Measurements from ENCODE around the gene RNASEH2A. TPM values are rescaled to one million over a fixed set of nuclear protein-coding genes. Genes with fewer than 3 reads are reported as not detected.

Gene RNASEH2A
- total RNA-seq, 4 donors from 2014 or later, result 7.1 to 19.2 (median 14.9) TPM

GRCh38 chr19:12788042-12788681 is 18.2 kb upstream of the RNASEH2A start:
- H3K9me3 ChIP-seq, result no peaks in the 10 kb centered on the region

GRCh38 chr19:12788682-12789097 is 17.7 kb upstream of the RNASEH2A start:
- Histone ChIP-seq H3K9me3 (no peaks in the 10 kb centered on the region), H3K36me3 (peaks cover 0 to 11% (median 0%) of the 10 kb centered on the region in 3 donors), H3K4me1 (peaks cover 56 to 77% (median 70%) of the 10 kb centered on the region in 3 donors), H3K4me3 (peak overlapping the region; percentile 79 to 89 (median 88)), H3K27me3 (no peaks in the 10 kb centered on the region), H3K27ac (peak overlapping the region; percentile 99)
- TF ChIP-seq POLR2A (IDR thresholded peaks at IDR 0.05) (peak in 1 of 4 donors; percentile 12), CTCF (IDR thresholded peaks at IDR 0.05) (no peak)
- DNase-seq, result no peak
- intact Hi-C loops (cut with DNase I), result no loop called here
- 0 to 2% methylated on average over 2 to 6 of the region's 12 CpGs for WGBS, 2 donors

More at GRCh38 chr19:12788042-12788681, 18.2 kb upstream of the RNASEH2A start:
- H3K36me3 ChIP-seq, result peaks cover 0 to 11% (median 0%) of the 10 kb centered on the region in 3 donors
- intact Hi-C loops (cut with DNase I), result no loop called here
- H3K4me1 ChIP-seq, result peaks cover 62 to 79% (median 75%) of the 10 kb centered on the region in 3 donors
- no peak for DNase-seq
- 27% methylated on average over 4 of the region's 4 CpGs for WGBS, 2 donors
- H3K27me3 ChIP-seq, result no peaks in the 10 kb centered on the region
- peak overlapping the region; percentile 99 for H3K27ac ChIP-seq
- TF ChIP-seq POLR2A (IDR thresholded peaks at IDR 0.05) (no peak), CTCF (IDR thresholded peaks at IDR 0.05) (no peak)
- peak overlapping the region; percentile 79 to 89 (median 88) for H3K4me3 ChIP-seq

GRCh38 chr19:12789098-12789903 is 17.1 kb upstream of the RNASEH2A start:
- Histone ChIP-seq H3K4me3 (peak overlapping the region; percentile 79 to 89 (median 88)), H3K4me1 (peaks cover 54 to 77% (median 64%) of the 10 kb centered on the region in 3 donors), H3K9me3 (no peaks in the 10 kb centered on the region), H3K27ac (peak overlapping the region; percentile 99), H3K27me3 (no peaks in the 10 kb centered on the region), H3K36me3 (peaks cover 0 to 11% (median 0%) of the 10 kb centered on the region in 3 donors)
- no peak for TF ChIP-seq POLR2A (IDR thresholded peaks at IDR 0.05)
- TF ChIP-seq CTCF (IDR thresholded peaks at IDR 0.05), result no peak
- DNase-seq, result no peak
- intact Hi-C loops (cut with DNase I), result no loop called here
- WGBS, 2 donors, result 0 to 6% methylated on average over 5 of the region's 46 CpGs

- Histone ChIP-seq H3K27ac (peak overlapping the region; percentile 99), H3K36me3 (peaks cover 0 to 11% (median 0%) of the 10 kb centered on the region in 3 donors), H3K9me3 (no peaks in the 10 kb centered on the region), H3K4me3 (peak overlapping the region; percentile 79 to 89 (median 88)), H3K27me3 (no peaks in the 10 kb centered on the region), H3K4me1 (peaks cover 54 to 77% (median 63%) of the 10 kb centered on the region in 3 donors)
- no peak for TF ChIP-seq CTCF (IDR thresholded peaks at IDR 0.05)
- peak in 3 of 4 donors; percentile 20 to 95 (median 94) for TF ChIP-seq POLR2A (IDR thresholded peaks at IDR 0.05)
- intact Hi-C loops (cut with DNase I), result no loop called here
- DNase-seq, result peak; percentile 80
- 0% methylated on average over 6 to 12 of the region's 56 CpGs for WGBS, 2 donors
Measured at GRCh38 chr19:12789904-12790619, 16.3 kb upstream of the RNASEH2A start.
